Amygdala (tissue), 56 donors: Measurements from ENCODE around the gene HTR3C.

ENCODE experiments used
- DNase-seq, 56 donors: peaks; one replicate each; lab custom pipeline; 2025; lab: John Stamatoyannopoulos, UW

The HTR3C gene

DNA sequence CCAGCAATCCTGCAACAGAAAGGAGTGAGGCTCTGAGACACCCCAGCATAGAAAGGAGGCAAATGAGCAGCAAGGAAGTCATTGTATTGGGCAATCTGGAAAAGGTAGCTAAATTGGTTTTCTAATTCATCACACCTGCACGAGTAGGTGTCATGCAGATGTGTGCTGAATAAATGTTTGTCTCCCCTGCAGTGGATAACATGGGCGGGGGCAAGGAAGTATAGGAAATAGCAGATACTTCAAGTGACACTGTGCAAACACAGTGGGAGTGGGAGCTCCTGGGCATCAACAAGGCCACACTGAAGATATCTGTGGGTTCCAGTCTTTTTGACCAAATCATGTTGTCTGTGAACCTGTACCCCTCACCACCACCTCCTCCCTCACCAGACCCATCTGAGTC lies 29.6 kb downstream of the HTR3C start:
- no peak for DNase-seq

DNA sequence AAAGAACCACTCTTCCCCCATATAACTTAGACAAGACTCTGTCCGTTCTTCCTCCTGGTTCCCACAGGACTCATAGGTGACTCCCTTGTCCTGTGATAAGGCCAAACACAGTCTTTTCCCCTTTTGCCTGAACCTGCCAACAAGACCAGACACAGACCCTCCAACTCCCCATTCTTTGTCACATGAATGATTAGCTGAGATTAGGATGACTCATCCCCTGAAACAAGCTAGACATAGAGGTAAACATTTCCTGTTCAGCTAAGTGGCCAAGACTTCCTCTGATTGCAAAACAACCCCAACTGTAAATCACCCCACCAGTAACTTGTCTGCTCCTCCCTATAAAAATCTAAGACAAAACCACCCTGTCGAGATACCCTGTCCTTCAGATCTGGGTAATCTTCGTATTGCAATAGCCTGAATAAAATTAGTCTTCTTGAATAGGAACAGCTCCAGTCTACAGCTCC lies 32.6 kb downstream of the HTR3C start:
- DNase-seq = no peak

GRCh38 chr3:184092199-184092598 lies 39.4 kb downstream of the HTR3C start:
- no peak for DNase-seq

- DNase-seq = no peak
These were observed 44.0 kb downstream of the HTR3C start, which contains the start of gene HTR3E for GRCh38 chr3:184096811-184097383. Gene HTR3E, plus strand, starts transcription at chr3:184097064. Its CDS starts 466 bp downstream, at chr3:184097530.

GRCh38 chr3:184097556-184097955 lies 44.7 kb downstream of the HTR3C start:
- no peak for DNase-seq

GRCh38 chr3:184099806-184100686 lies 47.2 kb downstream of the HTR3C start:
- DNase-seq = no peak
